Renal pelvis (tissue), 4 donors: ENCODE results near the gene IKZF1. TPM values are rescaled to one million over a fixed set of nuclear protein-coding genes. Genes with fewer than 3 reads are reported as not detected.

Source experiments
- DNase-seq: peaks from one replicate; pipeline ENCODE4 v3.0.0-alpha.2; 2013
- polyA plus RNA-seq, 3 donors: library from polyadenylated mRNA; unstranded; fragments of 120-200 nt; gene quantifications; one replicate each; pipeline ENCODE4 v1.2.1, GENCODE V29; 2013; ENCODE audit not compliant: insufficient read length in 3 of 3

Gene IKZF1
- polyA plus RNA-seq, 3 donors, result 0.94 to 1.8 (median 1.6) TPM

GRCh38 chr7:50307368-50308032, 3.0 kb downstream of the IKZF1 start:
- DNase-seq, result no peak

DNA sequence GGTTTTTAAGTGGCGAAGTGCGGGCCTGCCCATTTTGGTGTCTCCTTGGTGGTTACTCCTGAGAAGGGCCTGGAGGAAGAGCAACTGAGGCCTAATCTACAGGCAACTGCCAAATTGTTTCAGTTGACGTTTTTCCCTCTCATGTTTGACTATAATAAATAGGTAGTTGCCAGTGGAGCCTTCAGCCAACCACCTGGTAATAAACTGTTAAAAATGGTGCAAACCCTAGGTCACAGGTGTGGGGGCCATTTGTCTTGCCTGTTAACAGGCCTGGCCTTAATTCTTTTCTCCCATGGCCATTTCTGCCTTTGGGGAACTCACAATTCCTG, 3.7 kb downstream of the IKZF1 start:
- DNase-seq, result no peak

GRCh38 chr7:50308532-50309385, 4.2 kb downstream of the IKZF1 start:
- DNase-seq, result no peak

- no peak for DNase-seq
Observed at GRCh38 chr7:50309721-50310120, 5.2 kb downstream of the IKZF1 start.

DNA sequence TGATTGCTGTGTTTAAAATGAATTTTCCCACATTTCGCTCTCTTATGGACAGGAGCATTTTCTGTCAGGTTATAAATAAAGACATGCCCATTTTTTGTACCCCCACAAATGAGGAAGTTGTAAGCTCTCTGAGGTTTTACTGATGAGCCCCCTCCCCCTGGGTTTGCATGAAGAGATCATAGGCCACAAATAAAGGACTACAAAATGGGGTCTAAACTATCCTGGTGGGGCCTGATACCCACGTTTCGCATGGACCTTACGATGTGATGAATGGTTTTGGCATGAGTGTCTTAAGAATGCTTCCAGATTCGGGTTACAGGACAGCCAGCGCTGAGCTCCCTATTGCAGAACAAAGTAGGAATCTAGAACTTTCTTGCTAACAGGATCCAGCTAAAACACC, 5.8 kb downstream of the IKZF1 start:
- DNase-seq, result no peak

DNA sequence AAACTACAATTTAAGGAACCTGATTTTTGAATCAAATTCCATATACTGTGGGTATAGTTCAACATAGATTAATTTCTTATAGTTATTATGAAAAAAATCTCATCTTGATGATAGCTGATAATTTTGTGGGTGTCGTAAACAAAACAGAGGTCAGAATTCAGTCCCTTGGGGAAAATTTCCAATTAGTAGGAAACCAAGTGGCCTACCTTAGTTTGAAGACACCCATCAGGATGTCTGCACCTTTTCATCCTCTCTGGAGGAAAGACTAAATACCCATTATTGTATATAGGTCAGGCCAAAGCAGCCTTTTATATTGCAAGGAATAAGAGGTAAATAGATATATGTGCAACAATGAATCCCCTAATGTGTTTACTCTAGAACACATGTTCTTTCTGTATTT, 6.4 kb downstream of the IKZF1 start:
- no peak for DNase-seq

- DNase-seq, result no peak
Observed at GRCh38 chr7:50312250-50313162, 8.0 kb downstream of the IKZF1 start.

- DNase-seq, result no peak
Observed at GRCh38 chr7:50314836-50315592, 10.5 kb downstream of the IKZF1 start.

DNA sequence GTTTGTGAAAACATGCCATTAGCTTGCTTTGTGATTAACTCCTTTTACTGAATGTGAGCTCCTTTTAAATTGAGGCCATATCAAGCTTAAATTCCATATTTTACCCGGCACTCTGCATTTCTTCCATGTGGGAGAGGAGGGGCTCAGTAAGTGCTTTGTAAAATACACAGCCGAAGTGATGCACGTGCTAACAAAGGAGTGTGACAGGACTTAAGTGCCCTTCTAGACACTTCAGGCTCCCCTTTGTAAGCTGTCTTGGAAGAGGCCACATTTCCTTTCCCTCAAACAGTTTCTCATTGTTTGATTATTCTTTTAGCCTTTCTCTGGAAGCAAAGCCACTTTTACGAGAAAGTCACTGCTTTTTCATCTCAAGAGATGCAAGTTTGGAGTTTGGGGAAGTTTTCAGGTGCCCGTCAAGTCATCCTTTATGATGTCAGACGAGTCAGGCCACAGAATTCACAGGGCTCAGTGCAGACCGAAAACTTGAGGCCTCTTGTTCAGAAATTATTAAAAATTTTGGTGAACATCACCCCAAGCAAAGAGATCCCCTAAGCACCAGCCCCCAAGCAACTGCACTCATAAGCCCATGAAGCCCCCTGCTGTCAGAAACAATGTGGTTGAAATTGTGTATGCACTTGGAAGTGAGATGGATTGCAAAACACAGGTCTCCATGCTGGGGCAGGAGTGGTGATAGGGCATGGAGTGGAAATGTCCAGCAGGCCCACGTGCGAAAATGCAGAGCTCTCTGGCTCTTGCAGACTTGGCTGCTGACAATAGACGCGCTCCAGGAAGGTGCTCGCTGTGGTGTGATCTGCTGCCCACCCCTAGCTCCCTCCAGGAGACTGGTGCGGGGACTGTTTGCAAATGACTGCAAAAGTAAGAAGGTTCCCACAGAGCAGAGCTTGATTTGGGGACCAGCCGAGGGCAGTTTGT, 11.5 kb downstream of the IKZF1 start:
- DNase-seq, result no peak

GRCh38 chr7:50317221-50317678, 12.7 kb downstream of the IKZF1 start:
- no peak for DNase-seq

GRCh38 chr7:50317697-50318669, 13.5 kb downstream of the IKZF1 start:
- DNase-seq, result no peak

- DNase-seq, result no peak
Observed at GRCh38 chr7:50321487-50322067, 17.1 kb downstream of the IKZF1 start.

GRCh38 chr7:50324113-50324512, 19.6 kb downstream of the IKZF1 start:
- DNase-seq, result no peak

DNA sequence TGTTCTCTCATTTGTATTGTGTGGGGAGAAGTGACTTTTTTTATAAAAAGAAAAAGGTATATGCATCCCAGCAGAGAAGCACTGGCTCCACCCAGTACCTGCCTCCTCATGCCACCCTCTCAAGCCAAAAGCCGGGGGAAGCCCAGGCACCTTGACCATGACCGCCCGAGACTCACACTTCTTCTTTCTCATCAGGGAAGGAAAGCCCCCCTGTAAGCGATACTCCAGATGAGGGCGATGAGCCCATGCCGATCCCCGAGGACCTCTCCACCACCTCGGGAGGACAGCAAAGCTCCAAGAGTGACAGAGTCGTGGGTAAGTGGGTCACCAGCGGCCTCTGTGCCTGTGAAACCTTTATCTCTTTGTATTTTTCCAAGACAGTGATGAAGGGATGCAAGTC, 22.9 kb downstream of the IKZF1 start:
- DNase-seq, result no peak

GRCh38 chr7:50329775-50330174, 25.3 kb downstream of the IKZF1 start:
- no peak for DNase-seq

DNA sequence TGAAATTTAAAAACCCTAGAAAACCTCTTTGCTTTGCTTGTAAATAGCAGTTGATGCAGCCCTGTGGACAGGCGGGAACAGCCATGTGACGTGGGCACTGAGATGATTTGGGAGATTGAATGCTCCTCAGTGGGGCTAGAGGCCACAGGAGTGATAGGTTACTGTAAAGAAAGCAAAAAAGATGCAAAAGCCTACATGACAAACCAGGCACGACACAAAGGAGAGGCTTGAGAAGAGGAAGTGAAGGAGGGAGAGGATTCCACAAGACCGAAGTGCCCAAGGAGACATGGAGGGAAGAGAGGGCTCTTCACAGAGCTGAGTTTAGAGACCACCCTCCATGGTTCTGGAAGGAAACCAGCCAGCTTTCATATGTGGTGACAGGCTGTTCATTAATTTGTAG, 25.7 kb downstream of the IKZF1 start:
- DNase-seq, result no peak

GRCh38 chr7:50330696-50331095, 26.2 kb downstream of the IKZF1 start:
- DNase-seq, result no peak

DNA sequence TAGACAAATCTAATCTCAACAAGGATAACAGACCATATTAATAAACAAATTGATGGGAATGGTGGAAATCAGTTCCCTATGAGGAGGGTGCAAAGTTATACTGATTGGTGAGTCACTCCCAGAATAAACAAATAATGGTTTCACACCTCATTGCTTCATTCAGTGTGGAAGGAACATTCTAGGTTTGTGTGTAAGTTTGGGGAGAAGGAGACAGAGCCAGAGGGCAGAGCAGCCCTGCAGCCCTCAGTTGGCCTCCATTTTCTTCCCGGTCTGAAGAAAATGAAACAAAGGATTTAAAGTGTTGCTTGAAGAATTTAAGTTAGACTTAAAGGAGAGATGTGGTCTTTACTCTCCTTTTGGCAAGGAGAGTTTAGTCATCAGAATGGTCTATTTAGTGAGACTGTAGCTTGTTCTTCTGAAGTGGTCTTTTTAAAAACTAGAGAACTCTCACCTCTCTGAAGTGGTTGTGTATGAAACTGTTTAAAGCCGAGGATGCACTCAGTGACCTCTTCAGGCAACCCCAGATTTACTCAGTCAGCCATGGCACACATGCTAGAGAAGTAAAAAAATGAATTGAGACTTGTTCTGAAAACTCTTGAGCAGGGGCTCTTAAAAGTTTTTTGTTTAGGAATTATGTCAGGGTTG, 27.2 kb downstream of the IKZF1 start:
- DNase-seq, result no peak
